Activated CD8-positive, alpha-beta memory T cell treated with anti-CD3 and anti-CD28 coated beads for 48 hours (primary cell): ENCODE measurements around the gene FAM168B.
"Not testable (repeated sequence)": the region's sequence is repeated elsewhere in the genome, so short reads cannot be mapped to it uniquely, and the experiment has no call there.

Source experiments
- DNase-seq, 3 experiments: peaks; one replicate each; pipeline ENCODE4 v3.0.0-alpha.2; 2020; ENCODE audit warnings: low read depth in 2 of 3, low spot score in 2 of 3

The FAM168B gene

GRCh38 chr2:131093006-131093695 lies at the start of gene FAM168B:
Gene FAM168B, minus strand, starts transcription at chr2:131093460. Its CDS starts 10,814 bp downstream, at chr2:131082646.
- peak; percentile 65 to 81 (median 81) for DNase-seq

GRCh38 chr2:131142849-131143248 lies 49.6 kb upstream of the FAM168B start:
- no peak for DNase-seq

- DNase-seq, result no peak
These were observed 47.3 kb upstream of the FAM168B start for GRCh38 chr2:131140581-131140980.

GRCh38 chr2:131132729-131133128 lies 39.5 kb upstream of the FAM168B start:
- DNase-seq, result no peak

GRCh38 chr2:131130298-131130596 lies 37.0 kb upstream of the FAM168B start:
- no peak for DNase-seq

- no peak for DNase-seq
These were observed 34.7 kb upstream of the FAM168B start for GRCh38 chr2:131127981-131128380.

- no peak for DNase-seq
These were observed 33.8 kb upstream of the FAM168B start for GRCh38 chr2:131127076-131127475.

- DNase-seq, result no peak
These were observed 33.2 kb upstream of the FAM168B start for GRCh38 chr2:131126436-131126835.

GRCh38 chr2:131125195-131125757 lies 32.0 kb upstream of the FAM168B start:
- DNase-seq, result no peak

- DNase-seq, result no peak
These were observed 29.9 kb upstream of the FAM168B start for GRCh38 chr2:131123192-131123591.

GRCh38 chr2:131122496-131122895 lies 29.2 kb upstream of the FAM168B start:
- DNase-seq, result no peak

- DNase-seq, result no peak
These were observed 28.2 kb upstream of the FAM168B start for GRCh38 chr2:131121464-131121863.

- DNase-seq, result no peak
These were observed 27.6 kb upstream of the FAM168B start for GRCh38 chr2:131120815-131121317.

GRCh38 chr2:131115752-131116151 lies 22.5 kb upstream of the FAM168B start:
- no peak for DNase-seq

- not testable (repeated sequence) for DNase-seq
These were observed 21.7 kb upstream of the FAM168B start for GRCh38 chr2:131114950-131115349.

- DNase-seq, result no peak
These were observed 20.4 kb upstream of the FAM168B start for GRCh38 chr2:131113566-131114227.

- no peak for DNase-seq
These were observed 19.3 kb upstream of the FAM168B start for GRCh38 chr2:131112529-131112928.

- peak in 1 of 3 experiments; percentile 29 for DNase-seq
These were observed 12.9 kb upstream of the FAM168B start for GRCh38 chr2:131105950-131106801.

GRCh38 chr2:131105156-131105949 lies 12.1 kb upstream of the FAM168B start, which contains the start of gene PLEKHB2:
Gene PLEKHB2, plus strand, starts transcription at chr2:131105336. Its CDS starts 15,606 bp downstream, at chr2:131120942.
- DNase-seq, result peak; percentile 89 to 92 (median 91)

GRCh38 chr2:131104487-131105155 lies 11.4 kb upstream of the FAM168B start:
- no peak for DNase-seq
